H1 (cell line): Measurements from ENCODE around the gene NARS2. TPM values are rescaled to one million over a fixed set of nuclear protein-coding genes. Genes with fewer than 3 reads are reported as not detected.

Experiments
- ASH2L ChIP-seq: fragments of 200-600, 300-600 bp; sonication (generic); IDR thresholded peaks from one replicate; pipeline ENCODE4 v1.7.1; 2017; ENCODE audit warnings: low read length
- ATF3 ChIP-seq: IDR thresholded peaks from 2 replicates; pipeline ENCODE4 v1.6.1; 2011; ENCODE audit warnings: low read depth, mild to moderate bottlenecking, low read length; ENCODE audit not compliant: insufficient read depth
- EP300 ChIP-seq, 2 experiments: IDR thresholded peaks; 1 replicate in 1 of 2; 2 replicates in 1 of 2; pipeline ENCODE4 v1.6.1; 2011 to 2012; ENCODE audit warnings: low read depth in 2 of 2, low read length in 2 of 2, mild to moderate bottlenecking in 2 of 2, borderline replicate concordance in 1 of 2, inconsistent platforms in 1 of 2, moderate library complexity in 1 of 2
- SIX5 ChIP-seq: IDR thresholded peaks from 2 replicates; pipeline ENCODE4 v1.6.1; 2011; ENCODE audit warnings: mild to moderate bottlenecking, low read depth, low read length
- SP1 ChIP-seq: IDR thresholded peaks from 2 replicates; pipeline ENCODE4 v1.6.1; 2011; ENCODE audit warnings: low read depth, low read length
- SP2 ChIP-seq: IDR thresholded peaks from 2 replicates; pipeline ENCODE4 v1.6.1; 2012; ENCODE audit warnings: mild to moderate bottlenecking, low read length, inconsistent platforms
- polyA plus RNA-seq, 7 experiments: library from polyadenylated mRNA; depleted of rRNA in 3 of 7; stranded (reverse) in 5 of 7; unstranded in 2 of 7; fragments of >200 nt in 5 of 7; fragments of 200-250 nt in 2 of 7; gene quantifications; 1 replicate in 5 of 7; 2 replicates in 1 of 7; 4 replicates in 1 of 7; pipeline versions ENCODE4 v1.2.1 to v1.2.3, GENCODE V29; 2011 to 2013; ENCODE audit warnings: missing spikeins in 2 of 7, mixed read lengths in 2 of 7
- total RNA-seq: library from RNA; stranded (reverse); fragmentation: NEBNext Ultra II Directional; extraction: Animal tissue kit (Norgen Biotek cat#: 25700); gene quantifications from 2 replicates; pipeline ENCODE4 v1.2.1, GENCODE V29; 2021

The NARS2 gene
- total and polyA plus RNA-seq, 2 of the 8 experiments (the other 6 are each of a cell fraction or from before 2014, with no cell fraction given), result 26.2 to 51.6 TPM

GRCh38 chr11:78415338-78415737 lies 159.3 kb downstream of the NARS2 start (continued):
- TF ChIP-seq ATF3, result no peak
- TF ChIP-seq SP1, result no peak
- TF ChIP-seq SIX5, result no peak
- TF ChIP-seq ASH2L, result no peak
- TF ChIP-seq SP2, result no peak
- TF ChIP-seq EP300 (IDR thresholded peaks at IDR 0.05; ENCODE audit: borderline replicate concordance in 1 of 2, low read depth in 2 of 2, low read length in 2 of 2), result no peak
- TF ChIP-seq, all 59 proteins: peak for 0
